EH (cell line): ENCODE results near the gene SSTR3.

ENCODE experiments used
- DNase-seq: peaks from one replicate; pipeline ENCODE4 v3.0.0-alpha.2; 2015; ENCODE audit warnings: low read depth

SSTR3 gene

GRCh38 chr22:37167176-37167980, 44.9 kb downstream of the SSTR3 start:
- no peak for DNase-seq

- DNase-seq, result peak; percentile 77
Measured at GRCh38 chr22:37166675-37167066, 45.6 kb downstream of the SSTR3 start.

DNA sequence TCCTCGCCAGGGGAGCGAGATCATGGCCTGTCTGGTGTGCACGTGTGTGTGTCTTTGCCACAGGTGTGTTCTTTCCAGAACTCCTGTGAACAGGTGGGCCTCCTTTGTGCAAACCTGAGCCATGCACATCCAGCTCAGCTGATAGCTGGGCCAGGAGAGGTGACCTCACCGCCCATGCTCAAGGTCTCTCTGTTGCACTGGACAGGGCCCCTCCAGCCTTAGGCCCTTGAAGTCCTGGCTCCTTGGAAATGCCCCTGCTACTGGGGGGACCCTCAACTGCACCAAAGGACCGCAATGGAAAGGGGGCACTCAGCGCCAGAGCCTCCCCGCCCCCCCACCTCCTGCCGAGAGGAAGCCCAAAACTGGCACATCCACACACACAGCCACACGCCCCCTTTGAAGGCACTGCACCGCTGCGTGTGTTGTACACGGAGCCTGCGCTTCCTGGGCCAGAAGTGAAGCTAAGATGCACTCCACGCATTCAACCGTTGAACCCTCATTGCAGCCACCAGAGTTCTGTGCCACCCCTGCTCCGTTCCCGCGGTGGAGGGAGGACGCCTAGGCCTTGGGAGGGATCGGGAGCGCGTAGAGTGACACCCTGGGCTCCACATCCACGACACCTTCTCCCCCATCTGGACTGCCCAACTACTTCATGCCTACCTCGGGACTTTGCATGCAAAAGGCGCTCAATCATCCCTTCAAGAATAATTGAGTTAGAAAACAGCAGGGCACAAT, 46.2 kb downstream of the SSTR3 start:
- DNase-seq, result no peak

DNA sequence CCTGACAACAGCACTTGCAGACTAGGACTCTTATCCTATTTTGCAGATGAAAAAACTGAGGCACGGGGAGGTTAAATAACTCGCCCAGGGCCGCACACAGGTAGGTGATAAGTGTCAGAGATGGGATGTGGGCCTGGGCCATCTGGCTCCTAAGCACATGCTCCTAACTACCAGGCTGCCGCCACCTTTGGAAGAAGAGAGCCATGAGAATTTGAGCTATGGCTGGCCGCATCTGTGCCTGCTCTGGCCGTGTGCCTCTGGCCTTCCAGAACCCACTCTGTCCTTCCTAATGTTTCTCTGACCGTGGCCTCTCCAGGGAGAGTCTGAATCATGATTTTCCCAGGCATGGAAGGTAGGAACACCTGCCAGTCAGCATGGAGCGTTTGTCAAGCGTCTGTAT, 47.2 kb downstream of the SSTR3 start:
- no peak for DNase-seq

DNA sequence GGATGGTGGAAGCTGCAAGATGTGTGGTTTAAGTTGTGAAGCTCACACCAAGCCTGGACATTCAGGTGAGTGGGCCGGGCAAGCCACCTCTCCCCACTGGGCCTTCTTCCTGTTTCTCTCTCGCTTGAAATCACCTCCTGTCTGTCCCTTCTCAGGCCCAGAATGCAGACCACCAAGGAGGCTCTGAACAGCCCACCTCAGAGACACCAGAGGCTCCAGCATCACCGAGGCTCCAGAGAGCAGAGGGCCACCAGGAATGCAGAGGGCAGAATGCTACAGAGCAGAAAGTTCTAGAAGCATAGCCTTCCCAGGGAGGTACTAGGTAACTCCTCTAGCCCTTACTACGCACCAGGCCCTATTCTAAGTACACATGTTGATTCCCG, 47.8 kb downstream of the SSTR3 start:
- DNase-seq, result no peak

DNA sequence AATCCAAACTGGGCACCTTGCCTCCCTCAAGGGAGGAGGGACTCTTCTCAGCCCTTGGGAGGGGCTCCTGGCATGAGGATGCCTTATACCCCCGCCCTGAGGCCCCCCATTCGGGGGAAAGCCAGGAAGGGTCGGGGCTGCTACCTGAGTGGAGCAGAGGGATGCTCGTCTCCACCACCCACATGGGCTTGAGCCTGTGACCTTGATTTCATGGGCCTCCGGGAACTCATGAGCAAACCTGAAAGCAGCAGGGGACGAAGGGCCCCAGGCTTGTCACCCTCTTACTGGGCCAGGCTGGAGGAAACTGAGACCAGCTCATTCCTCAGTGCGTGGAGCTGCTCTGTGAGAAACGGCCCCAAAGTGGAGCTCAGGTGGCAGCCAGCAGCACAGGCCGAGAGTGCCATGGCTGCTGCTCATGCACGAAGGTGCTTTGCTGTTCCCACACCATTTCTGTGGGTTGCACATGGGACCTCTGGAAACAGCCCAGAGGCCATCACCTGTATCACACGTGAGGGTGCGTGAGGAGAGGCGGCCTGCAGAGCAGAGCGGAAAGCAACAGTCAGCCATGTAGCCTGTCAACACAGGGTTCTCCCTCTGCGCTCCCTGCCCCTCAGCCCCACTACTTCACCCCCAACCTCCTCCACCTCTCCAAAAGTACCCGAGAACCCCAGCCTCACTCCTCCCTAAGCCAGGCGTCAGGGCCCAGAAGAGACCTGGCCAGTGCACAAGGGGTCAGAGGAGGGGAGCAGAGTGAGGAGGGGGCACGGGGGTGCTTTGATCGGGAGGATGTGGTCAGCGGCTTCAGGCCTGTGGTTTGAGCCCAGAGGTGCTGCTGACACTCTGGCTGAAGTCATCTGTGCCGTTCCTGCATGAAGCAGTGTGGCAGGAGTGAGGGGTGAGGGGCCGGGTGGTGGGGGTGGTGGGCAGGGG, 48.4 kb downstream of the SSTR3 start:
- no peak for DNase-seq

- DNase-seq, result no peak
Measured at GRCh38 chr22:37163096-37163489, 49.2 kb downstream of the SSTR3 start.

DNA sequence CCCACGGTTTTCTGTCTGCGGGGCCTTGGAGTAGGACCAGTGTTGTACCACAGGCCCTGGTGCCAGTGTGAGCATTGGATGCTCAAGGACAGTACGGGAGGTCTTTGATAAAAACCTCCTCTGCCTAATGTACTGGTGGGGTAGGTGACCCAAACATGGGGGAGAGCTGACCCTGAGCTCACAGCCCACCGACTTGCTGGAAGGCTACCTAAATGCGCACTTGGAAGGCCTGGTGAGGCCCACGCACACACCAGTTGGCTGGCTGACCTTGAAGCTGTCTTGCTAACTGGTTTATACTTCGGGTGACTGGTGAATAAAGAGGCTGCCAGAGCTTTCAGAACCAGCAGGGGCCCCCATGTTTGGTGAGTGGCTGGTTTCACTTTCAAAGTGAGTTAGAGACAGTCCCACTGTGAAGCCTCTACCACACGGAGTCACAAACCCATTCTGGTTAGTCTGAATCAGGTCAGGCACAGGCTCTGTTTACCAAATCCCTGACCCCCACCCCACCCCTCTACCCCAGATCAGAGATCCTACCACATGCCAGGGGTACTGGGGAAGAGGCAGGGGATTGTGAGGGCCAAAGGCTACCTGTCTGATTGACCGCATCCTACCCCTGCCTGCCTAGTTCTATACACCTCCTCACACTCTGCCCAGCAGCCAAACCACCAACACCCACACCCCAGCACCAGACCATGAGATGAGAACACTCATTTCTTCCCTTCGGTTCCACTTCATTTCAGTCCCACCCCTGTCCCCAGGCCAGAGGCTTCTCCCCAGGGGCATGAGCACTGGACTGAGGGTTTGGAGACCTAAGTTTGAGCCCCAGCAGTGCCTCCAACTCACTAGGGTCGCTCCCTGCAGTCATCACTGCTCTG, 49.8 kb downstream of the SSTR3 start:
- DNase-seq, result no peak

GRCh38 chr22:37161443-37161842, 50.8 kb downstream of the SSTR3 start:
- no peak for DNase-seq

- no peak for DNase-seq
Measured at GRCh38 chr22:37160027-37160426, 52.2 kb downstream of the SSTR3 start.

DNA sequence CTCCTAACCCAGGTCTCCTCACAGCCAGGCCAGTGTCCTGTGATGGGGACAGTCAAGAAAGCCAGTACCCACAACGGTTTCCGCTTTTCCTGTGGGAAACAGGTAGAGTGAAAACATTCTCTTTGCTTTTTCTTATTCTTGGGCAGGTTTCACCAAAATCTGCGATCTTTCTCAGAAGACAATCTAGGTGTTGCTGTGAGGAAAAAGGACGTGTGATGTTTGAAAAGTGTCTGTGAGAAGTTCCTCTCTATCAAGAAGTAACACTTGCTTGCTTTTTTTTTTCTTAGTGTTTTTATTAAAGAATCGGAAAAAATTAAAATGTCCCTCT, 53.4 kb downstream of the SSTR3 start:
- no peak for DNase-seq

- no peak for DNase-seq
Measured at GRCh38 chr22:37157516-37158285, 54.6 kb downstream of the SSTR3 start.

DNA sequence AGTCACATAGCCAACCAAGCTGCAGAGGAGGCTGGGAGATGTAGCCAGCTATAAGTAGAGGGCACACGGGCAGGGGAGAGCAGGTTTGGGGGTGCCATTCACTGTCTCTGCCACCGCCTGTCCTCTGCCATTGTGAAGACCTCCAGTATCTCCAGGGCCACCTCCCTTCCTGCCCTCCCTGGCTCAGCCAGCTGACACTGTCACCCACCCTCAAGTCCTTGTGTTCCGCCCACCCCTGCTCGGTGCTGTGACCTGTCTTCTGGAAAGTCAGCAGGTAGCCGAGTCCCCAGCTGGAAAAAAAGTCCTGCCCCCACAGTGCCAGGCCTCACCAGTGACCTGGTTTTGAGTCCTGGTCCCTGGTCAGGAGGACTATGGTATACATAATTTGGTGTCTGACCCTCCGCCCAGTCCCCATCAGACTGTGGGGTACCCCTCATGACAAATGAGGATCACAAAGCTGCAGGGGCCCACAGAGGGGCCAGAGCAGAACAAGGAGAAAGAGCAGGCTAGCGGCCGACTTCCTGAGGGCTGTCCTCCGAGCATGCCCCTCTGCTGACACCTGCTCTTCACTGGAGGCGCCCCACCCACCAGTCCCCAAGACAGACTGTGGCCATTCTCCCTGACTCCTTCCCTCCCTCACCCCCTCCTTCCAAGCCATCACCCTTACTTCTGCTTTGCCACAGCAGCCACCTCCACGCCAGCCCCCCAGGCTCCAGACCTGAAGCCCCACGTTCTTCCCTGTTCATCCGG, 55.4 kb downstream of the SSTR3 start:
- no peak for DNase-seq

DNA sequence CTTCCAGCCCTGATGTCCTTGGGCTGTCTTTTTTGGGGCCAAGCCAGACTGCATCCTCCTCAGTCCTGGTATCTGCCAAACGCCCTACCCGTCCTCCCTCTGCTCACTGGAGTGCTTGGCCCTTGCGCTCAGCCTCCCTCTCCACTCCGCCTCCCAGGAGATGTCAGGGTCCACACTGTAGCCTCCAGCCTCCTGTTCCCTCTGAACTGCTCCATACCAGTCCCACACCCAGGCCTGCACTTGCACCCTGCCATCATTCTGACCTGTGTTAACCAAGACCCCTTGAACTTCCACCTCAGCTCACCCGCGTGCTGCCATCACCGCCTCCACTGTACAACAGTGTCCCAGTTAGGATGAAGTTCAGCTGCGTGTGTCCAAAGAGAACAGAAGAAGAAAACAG, 56.3 kb downstream of the SSTR3 start:
- no peak for DNase-seq

GRCh38 chr22:37154925-37155712, 57.2 kb downstream of the SSTR3 start:
- no peak for DNase-seq
